22Rv1 (cell line): ENCODE data around the gene FBRSL1.

Experiments
- H3K27ac ChIP-seq: fragments of 450-650 bp; 2 replicates; pipeline ENCODE4 v1.5.1; 2017
- CTCF ChIP-seq: fragments of 450-650 bp; IDR thresholded peaks from 2 replicates; pipeline ENCODE4 v1.5.1; 2017; ENCODE audit warnings: mild to moderate bottlenecking
- ZFX ChIP-seq: fragments of 450-650 bp; IDR thresholded peaks from 2 replicates; pipeline ENCODE4 v1.6.1; 2017; ENCODE audit warnings: antibody characterized with exemption, borderline replicate concordance

FBRSL1 gene

GRCh38 chr12:132487311-132487741 is 2.6 kb upstream of the FBRSL1 start:
- no peak overlapping the region for H3K27ac ChIP-seq
- TF ChIP-seq ZFX = no peak
- no peak for TF ChIP-seq CTCF

GRCh38 chr12:132488127-132489077 is 1.5 kb upstream of the FBRSL1 start:
- no peak for TF ChIP-seq CTCF
- no peak for TF ChIP-seq ZFX
- no peak overlapping the region for H3K27ac ChIP-seq

GRCh38 chr12:132489078-132489601 is 811 bp upstream of the FBRSL1 start:
- H3K27ac ChIP-seq = no peak overlapping the region
- no peak for TF ChIP-seq ZFX
- TF ChIP-seq CTCF = no peak

GRCh38 chr12:132490422-132491137 is 629 bp downstream of the FBRSL1 start:
- TF ChIP-seq CTCF = no peak
- TF ChIP-seq ZFX = no peak
- peak overlapping the region; percentile 81 for H3K27ac ChIP-seq

- peak overlapping the region; percentile 81 for H3K27ac ChIP-seq
- TF ChIP-seq ZFX (no peak), CTCF (no peak)
These were observed 1.2 kb downstream of the FBRSL1 start for GRCh38 chr12:132491138-132491663.

GRCh38 chr12:132491761-132492378 is 1.9 kb downstream of the FBRSL1 start:
- H3K27ac ChIP-seq = peak overlapping the region; percentile 81
- TF ChIP-seq ZFX (no peak), CTCF (no peak)
